Right lobe of liver (tissue), 6 donors: ENCODE measurements around the gene FOLR1. TPM values are rescaled to one million over a fixed set of nuclear protein-coding genes. Genes with fewer than 3 reads are reported as not detected.
"Not testable (repeated sequence)": the region's sequence is repeated elsewhere in the genome, so short reads cannot be mapped to it uniquely, and the experiment has no call there.

Experiments used
- ATAC-seq, 4 donors: fragments of 200-7000 bp; cut with Tn5 transposase; one replicate each; pipeline ENCODE4 v1.9.1; 2020; ENCODE audit warnings: mild to moderate bottlenecking in 4 of 4, moderate library complexity in 4 of 4
- DNase-seq, 3 donors: peaks; one replicate each; pipeline ENCODE4 v3.0.0-alpha.2; 2020
- H3K27ac ChIP-seq, 3 donors: fragments of 200-600 bp; one replicate each; pipeline ENCODE4 v1.8.0; 2022
- H3K27me3 ChIP-seq, 2 donors: fragments of 200-600 bp; one replicate each; pipeline ENCODE4 v1.8.0; 2022
- H3K36me3 ChIP-seq, 4 donors: fragments of 200-600 bp; sonication (generic) in 1 of 4; one replicate each; pipeline versions ENCODE4 v1.5.1 to v1.8.0; 2017 to 2022; ENCODE audit warnings: control low read depth in 1 of 4
- H3K4me1 ChIP-seq, 4 donors: fragments of 200-600 bp; sonication (generic) in 1 of 4; one replicate each; pipeline versions ENCODE4 v1.5.1 to v1.8.0; 2017 to 2022; ENCODE audit warnings: control low read depth in 1 of 4
- H3K4me3 ChIP-seq, 3 donors: fragments of 200-600 bp; one replicate each; pipeline ENCODE4 v1.8.0; 2022
- H3K9me3 ChIP-seq, 4 donors: fragments of 200-600 bp; sonication (generic) in 1 of 4; one replicate each; pipeline versions ENCODE4 v1.5.1 to v1.8.0; 2017 to 2022; ENCODE audit warnings: control low read depth in 1 of 4
- POLR2A ChIP-seq: fragments of 450-650 bp; IDR thresholded peaks from one replicate; pipeline ENCODE4 v1.6.1; 2017; ENCODE audit warnings: antibody characterized with exemption, mild to moderate bottlenecking
- WGBS: methylation state at CpG from one replicate; pipeline ENCODE4 v1.1.6; 2018; ENCODE audit warnings: low coverage, low lambda C conversion rate; ENCODE audit not compliant: insufficient coverage; ENCODE audit errors: missing lambda C conversion rate; 5-methylcytosine and 5-hydroxymethylcytosine counted together
- intact Hi-C, 2 donors: fragments of 100-400 bp; cut with DNase I; formaldehyde crosslinking; loops; one replicate each; pipeline versions ENCODE4 v1.11.2 to v1.14.1; 2022
- long read RNA-seq: library from polyadenylated mRNA; unstranded; transcript quantifications from one replicate; pipeline ENCODE4 v2.0.0, GENCODE V29; 2019
- total RNA-seq, 6 experiments: library from RNA; depleted of rRNA in 2 of 6; stranded (reverse); fragments of >200 nt in 2 of 6; fragmentation: NEBNext Ultra II Directional in 3 of 6; extraction: Animal tissue kit (Norgen Biotek cat#: 25700) in 3 of 6; gene quantifications; one replicate each; pipeline versions ENCODE4 v1.1.0 to v1.2.4, GENCODE V29; 2016 to 2023
- TF ChIP-seq, protein P1 (sequence below), 4 donors: fragments of 200-600 bp in 3 of 4; fragments of 450-650 bp in 1 of 4; IDR thresholded peaks; one replicate each; pipeline versions ENCODE4 v1.5.1 to v1.8.0; 2016 to 2022; ENCODE audit warnings: antibody characterized with exemption in 4 of 4, mild to moderate bottlenecking in 2 of 4
- donor health status: DM: no; HTN: yes; CAD: no.
- donor health status: DM: no; HTN: no; CAD: no.
- donor health status: DM: no; HTN: no; CAD: no.
- donor health status: DM: no; HTN: yes; CAD: no.
- donor health status: DM: no; HTN: yes; CAD: no.

The FOLR1 gene
- not detected for total RNA-seq
- long read RNA-seq = 0 reads

DNA sequence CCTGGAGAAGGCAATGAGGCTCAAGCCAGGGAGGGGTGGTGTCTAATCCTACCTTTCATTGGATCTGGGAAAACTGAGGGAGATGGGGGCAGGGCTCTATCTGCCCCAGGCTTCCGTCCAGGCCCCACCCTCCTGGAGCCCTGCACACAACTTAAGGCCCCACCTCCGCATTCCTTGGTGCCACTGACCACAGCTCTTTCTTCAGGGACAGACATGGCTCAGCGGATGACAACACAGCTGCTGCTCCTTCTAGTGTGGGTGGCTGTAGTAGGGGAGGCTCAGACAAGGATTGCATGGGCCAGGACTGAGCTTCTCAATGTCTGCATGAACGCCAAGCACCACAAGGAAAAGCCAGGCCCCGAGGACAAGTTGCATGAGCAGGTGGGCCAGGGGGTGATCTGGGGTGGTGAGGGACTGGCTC, at the start of gene FOLR1:
TSS of gene FOLR1 (plus strand) at position 180 of the 421 bp plus-strand sequence. CDS start at position 214, 34 bp downstream.
- intact Hi-C loops = no loop called here
- Histone ChIP-seq H3K9me3 (no peaks in the 10 kb centered on the region), H3K27ac (no peak within 1 kb of the TSS), H3K4me3 (no peak within 1 kb of the TSS), H3K27me3 (no peaks in the 10 kb centered on the region), H3K36me3 (no peaks in the 10 kb centered on the region), H3K4me1 (no peaks in the 10 kb centered on the region)
- TF ChIP-seq, protein P1, sequence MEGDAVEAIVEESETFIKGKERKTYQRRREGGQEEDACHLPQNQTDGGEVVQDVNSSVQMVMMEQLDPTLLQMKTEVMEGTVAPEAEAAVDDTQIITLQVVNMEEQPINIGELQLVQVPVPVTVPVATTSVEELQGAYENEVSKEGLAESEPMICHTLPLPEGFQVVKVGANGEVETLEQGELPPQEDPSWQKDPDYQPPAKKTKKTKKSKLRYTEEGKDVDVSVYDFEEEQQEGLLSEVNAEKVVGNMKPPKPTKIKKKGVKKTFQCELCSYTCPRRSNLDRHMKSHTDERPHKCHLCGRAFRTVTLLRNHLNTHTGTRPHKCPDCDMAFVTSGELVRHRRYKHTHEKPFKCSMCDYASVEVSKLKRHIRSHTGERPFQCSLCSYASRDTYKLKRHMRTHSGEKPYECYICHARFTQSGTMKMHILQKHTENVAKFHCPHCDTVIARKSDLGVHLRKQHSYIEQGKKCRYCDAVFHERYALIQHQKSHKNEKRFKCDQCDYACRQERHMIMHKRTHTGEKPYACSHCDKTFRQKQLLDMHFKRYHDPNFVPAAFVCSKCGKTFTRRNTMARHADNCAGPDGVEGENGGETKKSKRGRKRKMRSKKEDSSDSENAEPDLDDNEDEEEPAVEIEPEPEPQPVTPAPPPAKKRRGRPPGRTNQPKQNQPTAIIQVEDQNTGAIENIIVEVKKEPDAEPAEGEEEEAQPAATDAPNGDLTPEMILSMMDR (IDR thresholded peaks at IDR 0.05) = no peak
- no peak for TF ChIP-seq POLR2A
- DNase-seq (no peak), ATAC-seq (no peak)
- WGBS = 100% methylated on average over 2 of the region's 5 CpGs

DNA sequence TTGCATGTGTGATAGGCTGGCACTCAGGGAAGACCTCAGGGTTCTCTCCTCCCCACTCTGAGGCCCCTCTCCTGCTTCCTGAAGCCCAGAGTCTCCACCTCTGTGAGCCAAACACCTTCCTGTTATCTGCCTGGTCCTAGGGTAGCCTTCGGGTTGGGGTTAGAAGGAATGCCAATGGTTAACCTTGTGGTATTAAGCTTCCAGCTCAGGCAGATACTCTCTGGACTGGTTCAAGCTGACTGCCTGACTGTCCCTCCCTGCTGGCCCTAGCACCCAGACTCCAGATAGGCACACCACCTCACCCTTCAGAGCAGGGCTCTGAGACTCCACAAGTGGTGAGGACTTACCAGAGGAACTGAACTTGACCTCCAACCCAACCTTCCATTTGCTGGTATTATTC, 49.4 kb upstream of the FOLR1 start:
- H3K9me3 ChIP-seq, intact Hi-C loops, H3K27ac ChIP-seq, H3K4me3 ChIP-seq, H3K4me1 ChIP-seq, ATAC-seq, H3K36me3 ChIP-seq, H3K27me3 ChIP-seq: not testable (repeated sequence)
- no CpG with 5 or more reads among the region's 1 CpG for WGBS
- DNase-seq = peak in 1 of 3 donors; percentile 12

DNA sequence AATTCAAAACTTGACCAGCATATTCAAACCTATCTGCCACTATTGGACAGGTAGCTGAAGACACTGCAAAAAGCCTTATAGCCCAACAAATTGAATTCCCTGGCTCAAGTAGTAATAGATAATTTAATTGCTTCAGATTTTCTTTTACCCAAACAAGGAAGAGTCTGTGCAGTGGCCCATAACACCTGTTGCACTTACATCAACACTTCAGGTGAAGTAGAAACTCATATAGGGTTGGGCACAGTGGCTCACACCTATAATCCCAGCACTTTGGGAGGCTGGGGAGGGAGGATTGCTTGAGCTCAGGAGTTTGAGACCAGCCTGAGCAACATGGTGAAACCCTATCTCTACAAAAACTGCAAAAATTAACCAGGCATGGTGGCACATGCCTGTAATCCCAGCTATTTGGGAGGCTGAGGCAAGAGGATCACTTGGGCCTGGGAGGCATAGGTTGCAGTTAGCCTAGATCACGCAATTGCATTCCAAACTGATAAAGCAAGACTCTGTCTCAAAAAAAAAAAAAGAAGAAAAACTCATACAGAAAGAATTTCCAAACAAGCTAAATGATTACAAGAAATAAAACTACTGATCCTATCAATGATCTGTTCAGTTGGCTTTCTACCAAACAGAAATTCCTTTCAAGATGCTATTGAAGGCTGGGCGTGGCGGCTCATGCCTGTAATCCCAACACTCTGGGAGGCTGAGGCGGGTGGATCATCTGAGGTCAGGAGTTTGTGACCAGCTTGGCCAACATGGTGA, 47.0 kb upstream of the FOLR1 start:
- WGBS = 80% methylated on average over 1 of the region's 4 CpGs
- H3K9me3 ChIP-seq = no peaks in the 10 kb centered on the region
- H3K4me1 ChIP-seq = no peaks in the 10 kb centered on the region
- ATAC-seq (no peak), DNase-seq (no peak)
- intact Hi-C loops = no loop called here
- TF ChIP-seq, protein P1 (IDR thresholded peaks at IDR 0.05) = no peak
- TF ChIP-seq POLR2A = no peak
- no peaks in the 10 kb centered on the region for H3K36me3 ChIP-seq
- no peaks in the 10 kb centered on the region for H3K27me3 ChIP-seq
- H3K4me3 ChIP-seq = no peak overlapping the region
- no peak overlapping the region for H3K27ac ChIP-seq

DNA sequence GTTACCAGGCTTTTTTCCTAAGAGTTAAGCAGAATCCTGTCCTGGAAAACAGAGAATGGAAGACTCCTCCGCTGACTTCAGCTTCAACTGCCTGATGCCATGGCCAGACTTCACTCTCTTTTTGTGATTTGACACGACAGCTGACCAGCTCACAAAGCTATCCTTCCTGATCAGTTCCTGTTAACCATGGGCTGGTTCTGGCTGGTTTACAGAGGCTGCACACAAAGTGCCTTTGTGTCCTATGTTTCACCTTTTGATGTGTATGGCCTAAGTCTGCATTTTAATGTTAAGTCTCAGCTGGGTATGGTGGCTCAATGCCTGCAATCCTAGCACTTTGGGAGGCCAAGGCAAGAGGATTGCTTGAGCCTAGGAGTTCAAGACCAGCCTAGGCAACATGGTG, 45.3 kb upstream of the FOLR1 start:
- Histone ChIP-seq H3K27me3 (no peaks in the 10 kb centered on the region), H3K27ac (no peak overlapping the region), H3K4me3 (no peak overlapping the region), H3K36me3 (no peaks in the 10 kb centered on the region), H3K9me3 (no peaks in the 10 kb centered on the region), H3K4me1 (no peaks in the 10 kb centered on the region)
- ATAC-seq = no peak
- WGBS = 43% methylated on average over 2 of the region's 2 CpGs
- intact Hi-C loops = no loop called here
- TF ChIP-seq, protein P1 (IDR thresholded peaks at IDR 0.05) = no peak
- TF ChIP-seq POLR2A = no peak
- peak in 1 of 3 donors; percentile 12 for DNase-seq

DNA sequence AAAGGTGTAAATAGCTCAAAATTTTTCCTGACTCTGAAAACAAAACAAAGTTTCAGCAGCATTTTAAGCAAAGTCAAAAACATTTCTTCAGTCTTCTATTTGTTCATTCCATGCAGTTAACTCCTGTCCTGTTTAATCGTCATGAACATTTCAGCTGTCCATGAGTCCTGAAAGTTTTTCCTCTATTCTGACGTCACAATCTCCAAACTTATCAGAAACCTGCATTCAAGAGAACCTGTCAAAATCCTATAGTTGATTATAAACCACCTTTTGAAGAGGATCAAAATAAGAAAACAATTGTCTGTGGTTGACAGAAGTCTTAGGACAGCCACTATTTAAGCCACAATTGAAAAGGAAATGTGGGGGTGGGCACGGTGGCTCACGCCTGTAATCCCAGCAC, 41.1 kb upstream of the FOLR1 start:
- H3K9me3 ChIP-seq = no peaks in the 10 kb centered on the region
- DNase-seq (no peak), ATAC-seq (no peak)
- H3K27me3 ChIP-seq = no peaks in the 10 kb centered on the region
- no peaks in the 10 kb centered on the region for H3K36me3 ChIP-seq
- intact Hi-C loops = no loop called here
- H3K27ac ChIP-seq = no peak overlapping the region
- H3K4me1 ChIP-seq = no peaks in the 10 kb centered on the region
- no peak overlapping the region for H3K4me3 ChIP-seq
- TF ChIP-seq, protein P1 (IDR thresholded peaks at IDR 0.05) = no peak
- no peak for TF ChIP-seq POLR2A
- 52% methylated on average over 4 of the region's 4 CpGs for WGBS

DNA sequence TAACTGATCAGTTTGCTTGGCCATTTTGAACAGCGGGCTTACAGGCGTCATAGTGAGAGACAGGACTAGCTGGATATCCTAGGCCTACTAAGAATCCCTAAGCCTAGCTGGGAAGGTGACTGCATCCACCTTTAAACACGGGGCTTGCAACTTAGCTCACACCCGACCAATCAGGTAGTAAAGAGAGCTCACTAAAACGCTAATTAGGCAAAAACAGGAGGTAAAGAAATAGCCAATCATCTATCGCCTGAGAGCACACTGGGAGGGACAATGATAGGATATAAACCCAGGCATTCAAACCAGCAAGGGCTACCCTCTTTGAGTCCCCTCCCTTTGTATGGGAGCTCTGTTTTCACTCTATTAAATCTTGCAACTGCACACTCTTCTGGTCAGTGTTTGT, 38.1 kb upstream of the FOLR1 start:
- H3K4me1 ChIP-seq, H3K27ac ChIP-seq, DNase-seq, intact Hi-C loops, ATAC-seq, H3K36me3 ChIP-seq, H3K9me3 ChIP-seq, H3K4me3 ChIP-seq, H3K27me3 ChIP-seq: not testable (repeated sequence)
- 94% methylated on average over 2 of the region's 6 CpGs for WGBS
